DOHH2 (cell line): ENCODE data around the gene SCGB3A1.

Experiments used
- H3F3A ChIP-seq: fragments of 200-600 bp; sonication (generic), shearing (Covaris generic); 2 replicates; pipeline ENCODE4 v1.6.0; 2016; ENCODE audit warnings: antibody characterized with exemption, mild to moderate bottlenecking; ENCODE audit not compliant: control insufficient read depth, insufficient read depth
- H3K27ac ChIP-seq: fragments of 200-600 bp; sonication (generic); 2 replicates; pipeline ENCODE4 v1.5.1; 2014; ENCODE audit warnings: low read depth, mild to moderate bottlenecking, low read length, moderate library complexity
- H3K27me3 ChIP-seq: fragments of 200-600 bp; sonication (generic); 2 replicates; pipeline ENCODE4 v1.6.1; 2014; ENCODE audit warnings: mild to moderate bottlenecking, low read length, mixed read lengths; ENCODE audit not compliant: control insufficient read depth
- H3K36me3 ChIP-seq: fragments of 200-600 bp; sonication (generic); 2 replicates; pipeline ENCODE4 v1.6.1; 2014; ENCODE audit warnings: mild to moderate bottlenecking, low read length, moderate library complexity, mixed read lengths; ENCODE audit not compliant: control insufficient read depth
- H3K4me1 ChIP-seq: fragments of 200-600 bp; sonication (generic); 2 replicates; pipeline ENCODE4 v1.6.1; 2014; ENCODE audit warnings: mild to moderate bottlenecking, low read length, mixed read lengths; ENCODE audit not compliant: control insufficient read depth
- H3K4me2 ChIP-seq: fragments of 200-600 bp; sonication (generic); 2 replicates; pipeline ENCODE4 v1.6.0; 2014; ENCODE audit warnings: mild to moderate bottlenecking, low read length, moderate library complexity
- H3K4me3 ChIP-seq: fragments of 200-600 bp; sonication (generic); 2 replicates; pipeline ENCODE4 v1.5.1; 2014; ENCODE audit warnings: mild to moderate bottlenecking, low read length, mixed read lengths
- H3K79me2 ChIP-seq: fragments of 200-600 bp; sonication (generic); 2 replicates; pipeline ENCODE4 v1.6.1; 2014; ENCODE audit warnings: mild to moderate bottlenecking, low read length, mixed read lengths; ENCODE audit not compliant: control insufficient read depth
- H3K9me2 ChIP-seq: fragments of 200-600 bp; sonication (generic); replicated peaks from 2 replicates; pipeline ENCODE4 v1.6.1; 2014; ENCODE audit warnings: mild to moderate bottlenecking, low read length, mixed read lengths; ENCODE audit not compliant: control insufficient read depth
- H3K9me3 ChIP-seq: fragments of 200-600 bp; sonication (generic); 2 replicates; pipeline ENCODE4 v1.6.1; 2014; ENCODE audit warnings: antibody characterized with exemption, low read length, mixed read lengths; ENCODE audit not compliant: control insufficient read depth, insufficient read depth
- H4K20me1 ChIP-seq: fragments of 200-600 bp; sonication (generic); 2 replicates; pipeline ENCODE4 v1.6.0; 2014; ENCODE audit warnings: low read depth, mild to moderate bottlenecking, antibody characterized with exemption, low read length, moderate library complexity; ENCODE audit not compliant: control insufficient read depth, insufficient read depth
- CTCF ChIP-seq: fragments of 200-600 bp; sonication (generic); IDR thresholded peaks from one replicate; pipeline ENCODE4 v1.5.1; 2014; ENCODE audit warnings: antibody characterized with exemption, mild to moderate bottlenecking, low read depth, low read length; ENCODE audit not compliant: poor library complexity, severe bottlenecking
- EZH2phosphoT487 ChIP-seq: fragments of 200-600 bp; sonication (generic); IDR thresholded peaks from 2 replicates; pipeline ENCODE4 v1.6.1; 2017; ENCODE audit warnings: borderline replicate concordance, mild to moderate bottlenecking, antibody characterized with exemption, low read length, moderate library complexity, mixed read lengths

SCGB3A1 gene

GRCh38 chr5:180601591-180602480 is 10.5 kb upstream of the SCGB3A1 start:
- H3K9me3 ChIP-seq: no peaks in the 10 kb centered on the region
- no peak overlapping the region for H3K4me2 ChIP-seq
- H3K4me1 ChIP-seq: no peaks in the 10 kb centered on the region
- H3K4me3 ChIP-seq: no peak overlapping the region
- H3K27ac ChIP-seq: no peak overlapping the region
- TF ChIP-seq EZH2phosphoT487 (no peak), CTCF (no peak)
- H3K36me3 ChIP-seq: no peaks in the 10 kb centered on the region
- no peaks in the 10 kb centered on the region for H3K79me2 ChIP-seq
- H3K27me3 ChIP-seq: no peaks in the 10 kb centered on the region
- no peaks in the 10 kb centered on the region for H4K20me1 ChIP-seq
- H3F3A ChIP-seq: no peaks in the 10 kb centered on the region
- no peaks in the 10 kb centered on the region for H3K9me2 ChIP-seq

DNA sequence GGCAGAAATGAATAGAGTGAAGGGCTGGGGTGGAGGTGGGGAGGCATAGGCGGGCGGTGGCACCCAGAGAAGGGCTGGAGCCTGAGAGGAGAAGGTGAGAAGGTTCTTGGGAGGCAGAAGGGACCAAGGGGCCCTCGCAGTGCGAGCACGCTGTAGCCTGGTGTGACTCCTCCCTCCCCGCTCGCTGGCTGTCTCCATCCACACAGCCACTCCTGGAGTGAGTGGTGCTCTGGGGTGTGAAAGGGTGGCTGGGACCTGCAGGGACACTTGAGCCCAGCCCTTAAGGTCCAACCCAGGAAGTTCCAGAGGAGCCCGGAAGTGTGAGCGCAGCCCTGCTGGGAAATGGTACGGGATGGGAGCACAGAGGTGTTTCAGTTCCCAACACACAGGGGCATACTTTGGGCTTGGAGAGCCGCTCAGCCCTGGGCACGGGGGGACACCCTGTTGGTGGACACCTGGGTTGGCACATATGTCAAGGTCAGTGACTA is 9.3 kb upstream of the SCGB3A1 start:
- no peaks in the 10 kb centered on the region for H3K27me3 ChIP-seq
- no peak overlapping the region for H3K27ac ChIP-seq
- H3K4me1 ChIP-seq: no peaks in the 10 kb centered on the region
- no peaks in the 10 kb centered on the region for H3K9me3 ChIP-seq
- no peak overlapping the region for H3K4me3 ChIP-seq
- H3K36me3 ChIP-seq: no peaks in the 10 kb centered on the region
- TF ChIP-seq CTCF (no peak), EZH2phosphoT487 (no peak)
- H3K9me2 ChIP-seq: no peaks in the 10 kb centered on the region
- H3F3A ChIP-seq: no peaks in the 10 kb centered on the region
- H3K79me2 ChIP-seq: no peaks in the 10 kb centered on the region
- no peak overlapping the region for H3K4me2 ChIP-seq
- no peaks in the 10 kb centered on the region for H4K20me1 ChIP-seq

- Histone ChIP-seq H3K27me3 (no peaks in the 10 kb centered on the region), H3K4me1 (no peaks in the 10 kb centered on the region), H3K4me2 (no peak overlapping the region), H3K36me3 (no peaks in the 10 kb centered on the region), H3K4me3 (no peak overlapping the region), H3F3A (no peaks in the 10 kb centered on the region), H3K9me2 (no peaks in the 10 kb centered on the region), H3K9me3 (no peaks in the 10 kb centered on the region), H4K20me1 (no peaks in the 10 kb centered on the region), H3K79me2 (no peaks in the 10 kb centered on the region), H3K27ac (no peak overlapping the region)
- TF ChIP-seq EZH2phosphoT487 (no peak), CTCF (no peak)
Measured at GRCh38 chr5:180599981-180600553, 8.8 kb upstream of the SCGB3A1 start.
